ACHN (cell line): ENCODE measurements around the gene NME3.

Experiments used
- DNase-seq: peaks from one replicate; pipeline ENCODE4 v3.0.0-alpha.2; 2015
- in situ Hi-C: cut with HindIII; loops from 2 replicates; pipeline ENCODE4 v1.10.0; 2017; ENCODE audit warnings: low sequenced_read_pairs, low pct_ligation_motif_present, low pct_unique_long_range_greater_than_20kb

The NME3 gene

DNA sequence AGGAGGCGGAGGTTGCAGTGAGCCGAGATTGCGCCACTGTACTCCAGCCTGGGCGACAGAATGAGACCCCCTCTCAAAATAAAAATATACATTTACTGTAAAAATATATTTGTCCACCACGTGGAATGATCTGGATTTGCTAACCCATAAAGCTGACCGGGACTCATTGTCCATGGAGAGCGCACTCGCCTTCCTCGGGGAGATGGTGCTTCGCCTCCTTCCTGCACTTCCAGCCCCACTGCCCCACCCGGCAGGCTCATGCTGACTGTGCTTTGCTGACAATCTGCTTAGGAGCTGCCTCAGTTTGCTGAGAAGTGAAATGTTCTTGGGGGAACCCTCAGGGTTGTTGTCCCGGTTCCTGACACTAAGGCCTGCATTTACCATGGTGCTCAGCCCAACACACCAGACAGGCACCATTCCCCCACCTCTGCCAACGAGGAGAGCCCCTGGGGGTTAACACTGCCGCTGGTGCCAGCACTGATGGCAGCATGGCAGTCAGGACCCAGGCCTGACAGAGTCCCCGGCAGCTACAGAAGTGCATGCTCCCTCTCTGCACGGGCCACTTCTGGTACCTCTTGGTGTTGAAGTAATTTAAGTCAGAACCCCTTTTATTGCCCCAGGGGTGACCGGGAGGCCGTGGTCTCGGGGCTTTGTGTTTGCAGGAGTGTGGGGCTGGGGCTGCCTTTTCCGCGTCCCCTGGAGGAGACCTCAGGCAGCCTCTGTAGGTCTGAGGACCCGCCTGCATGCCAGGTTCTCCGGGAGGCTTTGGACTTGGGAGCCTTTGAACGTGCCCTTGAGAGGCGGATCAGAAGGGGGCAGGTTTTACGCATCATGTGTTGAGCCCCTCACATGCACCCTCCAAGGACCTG is 13.9 kb upstream of the NME3 start:
- DNase-seq, result no peak
- in situ Hi-C loops, result no loop called here

DNA sequence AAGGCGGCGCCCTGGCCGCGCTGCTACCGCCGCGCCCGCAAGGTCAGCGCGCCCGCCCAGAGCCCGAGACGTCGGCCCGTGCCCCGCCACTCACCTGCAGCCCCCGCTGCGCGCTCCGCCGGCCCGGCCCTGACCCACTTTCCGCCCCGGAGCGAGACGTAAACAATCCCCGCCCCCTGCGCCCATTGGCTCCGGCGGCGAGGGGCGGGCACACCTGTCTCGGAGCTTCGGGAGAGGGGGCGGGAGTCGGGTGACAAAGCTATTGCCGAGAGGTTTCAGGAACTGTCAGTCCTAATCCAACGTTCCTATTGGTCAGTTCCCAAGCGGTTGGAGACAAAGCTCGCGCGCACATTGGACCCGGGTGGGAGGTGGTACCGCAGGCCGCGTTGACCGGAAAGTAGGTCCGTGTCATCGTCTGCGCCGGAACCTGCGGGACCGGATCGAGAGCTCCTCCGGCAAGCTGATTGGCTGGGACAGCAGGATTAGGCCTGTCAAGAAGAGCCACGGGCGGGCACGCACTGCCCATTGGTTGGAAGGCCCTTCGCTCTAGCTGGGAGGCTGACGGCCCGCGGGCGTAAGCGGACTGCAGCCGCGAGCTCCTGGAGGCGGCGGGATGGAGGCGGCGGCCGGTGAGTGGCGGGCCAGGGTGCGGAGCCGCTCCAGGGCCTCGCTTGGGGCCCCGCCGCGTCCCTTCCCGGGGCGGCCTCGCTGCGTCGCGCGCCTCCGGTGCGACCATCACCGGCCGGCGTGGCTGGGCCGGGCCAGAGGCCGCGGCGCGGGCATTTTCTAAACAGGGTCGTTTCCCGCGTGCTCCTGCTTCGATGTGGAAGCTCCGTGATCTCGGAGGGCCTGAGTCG is 11.3 kb upstream of the NME3 start, which contains the start of the genes NUBP2 and SPSB3:
Gene NUBP2 (plus strand): TSS at position 553 of the 857 bp plus-strand sequence. CDS start 61 bp downstream, at position 614.
Gene SPSB3 (minus strand): TSS at position 164 of the 857 bp plus-strand sequence. CDS start 1,088 bp downstream, outside the sequence.
- peak; percentile 100 for DNase-seq

DNA sequence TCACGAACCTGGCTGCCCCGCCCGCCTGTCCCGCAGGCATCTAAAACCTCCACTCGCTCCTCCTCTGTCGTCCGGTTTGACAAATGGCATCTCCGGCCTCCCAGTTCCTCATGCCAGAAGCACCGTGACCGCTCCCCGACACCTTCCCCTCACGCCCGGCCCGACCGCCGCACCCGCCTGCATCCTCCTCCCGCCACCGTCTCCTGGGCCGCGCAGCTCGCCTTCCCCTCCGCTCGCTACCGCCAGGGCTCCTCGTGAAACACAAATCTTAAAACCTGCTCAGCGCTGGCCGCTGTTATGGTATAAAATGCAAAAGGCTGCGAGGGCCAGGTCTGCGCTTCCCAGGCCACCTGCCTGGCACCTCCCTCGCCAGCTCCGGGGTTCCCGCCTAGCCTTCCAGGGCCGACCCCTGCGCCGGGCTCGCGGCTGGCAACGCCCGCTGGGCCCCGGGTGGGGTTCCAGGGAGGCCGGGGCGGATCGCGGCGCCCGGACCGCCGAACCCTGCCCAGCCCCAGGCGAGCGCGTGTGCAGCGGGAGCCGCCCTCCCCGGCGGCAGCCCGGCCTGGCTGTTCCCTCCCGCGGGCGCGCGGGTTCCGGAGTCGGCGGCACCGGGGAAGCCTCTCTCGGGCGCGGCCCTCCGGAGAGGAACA is 10.5 kb upstream of the NME3 start:
- in situ Hi-C loops, result no loop called here
- DNase-seq, result peak; percentile 41

More for the DNA sequence above, 11.3 kb upstream of the NME3 start, which contains the start of the genes NUBP2 and SPSB3:
- in situ Hi-C loops, result no loop called here

DNA sequence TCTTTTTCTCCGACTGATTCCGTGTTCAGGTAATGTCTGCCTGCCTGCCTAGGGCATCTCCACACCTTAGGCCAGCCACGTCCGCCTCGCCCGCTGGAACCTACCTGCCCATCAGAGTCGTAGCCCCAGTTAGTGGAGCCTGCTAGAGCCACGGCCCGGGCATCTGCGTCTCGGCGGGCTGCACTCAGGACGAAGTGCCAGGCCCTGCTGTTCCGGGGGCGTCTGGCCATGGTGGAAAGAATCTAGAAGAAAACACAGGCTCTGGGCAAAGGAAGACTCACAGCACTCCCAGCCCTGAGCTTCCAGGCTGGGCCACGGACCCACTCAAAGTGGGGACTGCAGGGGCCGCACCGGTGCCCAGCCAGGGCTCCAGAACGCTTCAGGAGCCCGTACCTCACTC is 9.9 kb upstream of the NME3 start:
- no peak for DNase-seq
- in situ Hi-C loops, result no loop called here

DNA sequence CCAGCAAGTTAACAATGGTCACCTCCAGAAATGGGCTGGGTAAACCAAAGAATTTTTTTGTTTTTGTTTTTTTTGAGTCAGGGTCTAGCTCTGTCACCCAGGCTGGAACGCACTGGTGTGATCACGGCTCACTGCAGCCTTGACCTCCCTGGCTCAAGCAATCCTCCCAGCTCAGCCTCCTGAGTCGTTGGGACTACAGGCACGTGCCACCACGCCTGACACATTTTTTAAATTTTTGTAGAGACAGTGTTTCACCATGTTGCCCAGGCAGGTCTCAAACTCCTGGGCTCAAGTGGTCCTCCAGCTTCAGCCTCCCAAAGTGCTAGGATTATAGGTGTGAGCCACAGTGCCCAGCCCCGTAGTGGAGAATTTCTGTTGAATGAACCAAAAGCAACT is 9.3 kb upstream of the NME3 start:
- in situ Hi-C loops, result no loop called here
- no peak for DNase-seq

DNA sequence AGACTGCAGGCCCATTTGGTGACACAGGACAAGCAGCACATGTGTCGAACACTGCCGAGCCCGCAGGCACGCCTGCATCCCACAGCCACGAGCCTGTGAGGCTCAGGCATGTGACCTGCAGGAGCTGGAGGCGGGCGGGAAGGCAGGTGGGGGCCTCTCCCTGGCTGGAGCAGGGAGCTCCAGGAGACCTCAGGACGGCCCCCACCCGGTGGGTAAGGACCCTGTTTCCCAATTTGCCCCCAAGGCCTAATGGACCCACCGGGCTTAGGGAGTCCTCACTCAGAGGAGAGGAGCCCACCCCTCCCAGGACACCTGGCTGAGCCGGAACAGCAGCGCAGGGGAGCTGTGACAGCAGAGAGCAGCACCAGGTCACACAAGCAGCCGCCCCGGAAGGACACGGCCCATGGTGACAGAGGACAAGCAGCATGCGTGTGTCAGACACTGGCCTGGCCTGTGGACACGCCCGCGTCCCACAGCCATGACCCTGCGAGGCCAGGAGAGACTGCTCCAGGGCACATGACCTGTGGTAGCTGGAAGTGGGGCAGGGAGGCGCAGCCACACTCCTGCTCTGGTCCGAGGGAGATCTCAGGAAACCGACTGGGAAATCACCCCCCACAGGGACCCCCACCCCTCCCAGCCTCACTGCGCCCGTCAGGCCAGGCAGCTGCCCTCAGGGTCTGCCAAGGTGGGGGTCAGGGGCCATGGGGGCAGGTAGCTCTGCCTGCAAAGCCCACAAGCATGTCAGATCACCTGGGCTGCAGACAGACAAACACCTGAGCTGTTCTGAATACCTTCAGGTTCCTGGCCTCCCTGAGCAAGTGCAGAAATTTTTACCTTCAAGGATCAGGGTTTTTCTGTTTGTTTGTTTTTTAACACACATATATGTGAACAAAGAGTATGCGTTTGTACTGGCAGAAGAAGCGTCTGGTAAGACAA is 8.7 kb upstream of the NME3 start:
- in situ Hi-C loops, result no loop called here
- DNase-seq, result no peak

DNA sequence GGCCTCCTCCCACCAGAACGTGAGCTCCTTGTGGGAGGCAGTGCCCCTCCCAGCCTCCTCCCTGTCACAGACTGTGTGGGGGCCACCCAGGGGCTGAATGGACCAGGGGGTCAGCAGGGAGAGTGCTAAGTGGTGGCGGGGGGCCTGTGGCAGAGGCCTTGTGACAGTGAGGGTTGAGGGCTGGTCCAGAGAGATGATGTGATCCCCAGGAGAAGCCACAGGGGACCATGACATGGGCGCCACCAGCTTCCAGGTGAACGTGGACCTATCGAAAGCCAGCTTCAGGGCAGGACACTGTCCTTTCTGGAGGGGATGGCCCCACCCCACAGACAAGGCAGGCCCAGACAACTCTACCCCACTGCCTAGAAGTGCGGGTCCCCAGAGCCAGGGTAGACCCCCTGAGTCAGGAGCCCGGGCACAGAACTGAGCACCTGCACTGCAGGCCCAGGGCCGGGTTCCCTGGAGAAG is 7.9 kb upstream of the NME3 start:
- DNase-seq, result no peak
- in situ Hi-C loops, result no loop called here

DNA sequence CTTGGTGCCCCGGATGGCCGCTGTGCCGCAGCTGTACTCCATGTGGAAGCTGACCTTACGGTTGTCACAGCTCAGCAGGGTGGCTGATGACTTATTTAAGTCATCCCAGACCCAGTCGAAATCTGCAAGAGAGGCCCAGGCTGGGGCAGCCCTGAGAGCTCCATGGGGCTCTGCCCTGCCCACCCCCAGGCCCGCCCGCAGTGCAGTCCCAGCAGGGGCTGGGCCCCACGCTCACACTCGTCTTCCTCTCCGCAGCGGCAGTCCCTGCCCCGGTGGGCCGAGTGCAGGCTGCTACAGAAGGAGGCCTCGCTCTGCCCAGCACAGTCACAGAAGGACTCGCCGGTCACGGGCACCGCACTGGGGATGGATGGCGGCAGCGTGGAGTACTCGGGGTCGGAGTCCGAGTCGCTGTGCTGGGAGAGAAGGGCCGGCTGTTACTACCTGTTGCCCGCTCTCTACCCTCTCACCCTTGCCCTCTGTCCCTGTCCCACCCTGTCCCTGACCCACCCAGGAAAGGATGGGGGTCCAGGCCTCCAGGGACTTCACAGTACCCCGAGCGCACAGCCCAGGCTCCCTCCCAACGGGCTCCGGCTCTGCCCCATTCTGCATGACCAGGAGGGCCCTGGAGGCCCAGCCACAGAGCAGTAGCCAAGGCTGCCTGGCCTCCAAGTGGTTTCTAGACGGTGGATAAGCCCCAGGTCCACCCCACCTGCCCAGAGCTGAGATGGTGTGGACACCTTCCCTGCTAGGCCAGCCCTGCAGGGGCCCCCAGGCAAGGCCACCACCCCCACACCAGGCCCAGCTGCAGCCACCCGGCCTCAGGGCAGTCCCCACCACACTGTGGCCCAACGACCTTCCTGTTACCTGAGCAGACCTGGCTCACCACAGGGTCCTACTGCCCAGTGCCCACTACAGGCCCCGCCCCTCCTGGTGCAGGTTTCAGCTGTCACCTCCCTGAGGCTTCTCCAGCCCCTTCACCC is 7.1 kb upstream of the NME3 start:
- in situ Hi-C loops, result no loop called here
- DNase-seq, result no peak

DNA sequence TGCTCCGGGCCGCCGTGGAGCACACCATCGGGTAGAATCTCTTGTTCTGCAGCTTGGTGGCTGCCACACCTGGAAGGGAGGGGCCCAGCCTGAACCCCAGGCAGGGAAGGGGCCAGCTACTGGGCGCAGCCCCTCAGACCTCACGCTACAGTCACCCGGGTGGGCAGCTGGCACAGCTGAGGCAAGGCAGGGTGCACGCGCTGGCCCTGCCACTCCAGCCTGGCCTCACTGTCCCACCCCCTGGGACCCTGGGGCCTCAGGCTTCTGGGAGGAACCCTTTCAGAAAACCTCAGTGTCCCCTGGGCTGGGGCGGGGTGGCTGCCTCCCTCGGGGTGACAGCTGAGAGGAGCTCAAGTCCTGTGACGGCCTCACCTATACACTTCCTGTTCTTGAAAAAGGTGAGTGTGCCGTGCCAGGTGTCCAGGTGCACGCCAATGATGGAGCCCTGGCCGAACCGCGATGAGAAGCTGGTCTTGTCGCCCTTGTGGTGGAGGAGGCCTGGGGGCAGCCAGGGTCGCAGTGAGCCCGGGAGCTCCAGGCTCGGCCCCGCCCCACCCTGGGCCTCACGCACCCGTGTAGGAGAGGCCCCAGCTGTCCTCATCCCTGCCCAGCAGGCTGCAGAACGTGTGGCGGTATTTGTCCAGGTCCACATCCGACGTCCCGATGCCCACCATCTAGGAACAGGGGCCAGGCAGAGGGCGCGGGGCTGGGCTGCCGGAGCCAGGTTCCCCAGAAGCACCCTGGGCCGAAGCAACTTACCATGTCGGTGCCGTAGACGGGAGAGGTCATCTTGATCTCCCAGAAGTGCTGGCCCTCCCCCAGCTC is 6.2 kb upstream of the NME3 start:
- in situ Hi-C loops, result no loop called here
- DNase-seq, result no peak

DNA sequence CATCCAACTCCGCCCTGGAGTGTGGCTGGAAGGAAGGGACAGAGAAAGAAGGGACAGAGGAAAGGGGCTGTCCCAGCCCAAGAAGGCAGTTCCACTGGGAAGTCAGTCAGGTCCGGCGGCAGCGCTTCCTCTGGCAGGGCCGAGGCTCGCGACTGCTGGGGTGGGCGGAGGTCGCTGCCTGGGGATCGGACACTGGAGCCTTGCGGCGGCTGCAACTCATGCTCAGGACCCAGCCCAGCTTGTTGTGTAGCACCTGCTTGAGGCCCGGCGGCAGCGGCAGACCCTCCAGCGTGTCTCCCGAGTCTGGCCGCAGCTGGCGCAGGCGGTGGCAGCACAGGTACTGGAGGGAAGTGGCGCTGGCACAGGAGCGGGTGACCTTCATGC is 5.6 kb upstream of the NME3 start:
- DNase-seq, result no peak
- in situ Hi-C loops, result no loop called here

DNA sequence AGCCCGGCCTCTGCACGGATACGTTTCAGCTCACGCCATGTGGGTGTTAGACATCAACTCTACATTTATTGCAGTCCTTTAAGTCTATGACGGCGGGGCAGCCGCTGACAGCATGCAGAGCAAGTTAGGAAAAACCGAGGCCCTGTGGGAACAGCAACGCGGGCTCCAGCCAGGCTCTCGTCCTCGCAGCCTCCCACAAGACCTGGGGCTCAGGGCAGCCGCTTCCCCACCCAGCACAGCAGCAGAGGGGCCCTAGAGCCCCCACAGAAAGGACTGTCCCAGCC is 5.3 kb upstream of the NME3 start:
- no peak for DNase-seq
- in situ Hi-C loops, result no loop called here

DNA sequence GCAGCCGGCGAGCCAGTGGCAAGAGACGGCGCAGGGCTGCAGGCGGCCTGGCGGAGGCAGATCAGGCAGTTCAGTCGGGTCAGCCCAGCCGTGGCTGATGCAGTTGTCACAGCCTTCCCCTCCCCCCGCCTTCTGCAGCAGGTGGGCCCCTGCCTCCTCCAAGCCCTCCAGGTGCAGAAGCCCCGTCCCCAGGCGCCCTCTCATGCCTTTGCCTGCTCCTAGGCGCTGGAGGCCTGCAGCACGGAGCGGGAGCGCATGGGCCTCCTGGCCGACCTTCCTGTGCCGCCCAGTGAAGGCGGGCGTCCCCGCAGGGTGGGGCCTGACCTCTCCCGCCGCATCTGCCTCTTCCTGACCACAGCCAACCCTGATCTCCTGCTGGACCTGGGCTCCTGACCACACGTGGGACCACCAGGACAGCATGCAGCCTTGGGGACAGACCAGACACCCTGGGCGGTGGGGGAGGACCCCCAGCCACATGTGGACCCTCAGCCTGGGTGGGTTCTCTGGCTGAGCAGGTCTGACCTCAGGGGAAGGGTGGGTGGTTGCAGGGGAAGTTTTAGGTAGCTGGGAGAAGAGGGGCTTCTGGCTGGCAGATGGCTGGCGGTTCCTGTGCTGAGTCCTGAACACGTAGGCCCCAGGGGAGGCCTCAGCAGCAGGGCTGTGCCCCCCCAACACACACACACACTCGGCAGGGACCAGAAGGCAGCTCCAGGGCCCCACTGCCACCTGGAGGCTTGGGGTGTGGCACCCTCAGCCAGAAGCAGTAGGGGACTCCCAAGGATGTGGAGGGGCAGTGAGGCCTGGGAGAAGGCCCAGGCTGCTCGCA is 4.7 kb upstream of the NME3 start:
- DNase-seq, result no peak
- in situ Hi-C loops, result no loop called here

DNA sequence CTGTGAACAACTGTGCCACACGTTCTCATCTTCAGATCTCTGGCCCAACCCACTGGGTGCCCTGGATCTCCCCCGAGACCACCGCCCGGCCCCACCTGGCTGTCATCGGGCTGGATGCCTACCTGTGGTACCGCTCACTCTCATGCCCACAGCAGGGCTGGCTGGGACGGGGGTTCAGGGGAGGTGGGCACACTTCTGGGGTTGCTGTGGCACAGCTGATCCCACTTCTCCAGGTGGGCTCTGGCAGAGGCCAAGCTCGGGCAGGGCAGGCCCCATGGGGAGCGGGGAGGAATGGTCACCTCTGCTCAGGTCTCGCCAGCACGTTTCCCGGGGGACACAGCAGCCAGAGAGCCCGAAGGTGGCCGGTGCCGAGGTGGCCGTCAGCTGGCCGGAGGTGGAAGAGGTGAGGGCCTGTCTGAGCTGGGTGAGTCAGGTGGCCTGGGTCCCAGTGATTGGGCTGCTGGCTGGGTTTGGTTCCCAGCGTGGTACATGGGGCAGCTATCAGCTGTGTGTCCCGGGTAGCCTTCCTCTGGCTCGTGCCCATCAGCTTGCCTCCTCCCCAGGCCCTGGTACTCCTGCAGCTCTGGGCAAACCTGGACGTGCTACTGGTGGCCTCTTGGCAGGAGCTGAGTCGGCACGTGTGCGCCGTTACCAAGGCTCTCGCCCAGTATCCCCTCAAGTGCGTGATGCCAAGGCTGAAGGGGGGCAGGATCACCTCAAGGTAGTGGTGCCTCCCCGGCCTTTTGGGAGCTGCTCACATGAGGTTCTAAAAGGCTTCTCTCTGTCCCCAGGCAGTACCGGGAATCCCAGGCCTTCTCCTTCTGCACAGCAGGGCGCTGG is 3.9 kb upstream of the NME3 start:
- in situ Hi-C loops, result no loop called here
- DNase-seq, result no peak

DNA sequence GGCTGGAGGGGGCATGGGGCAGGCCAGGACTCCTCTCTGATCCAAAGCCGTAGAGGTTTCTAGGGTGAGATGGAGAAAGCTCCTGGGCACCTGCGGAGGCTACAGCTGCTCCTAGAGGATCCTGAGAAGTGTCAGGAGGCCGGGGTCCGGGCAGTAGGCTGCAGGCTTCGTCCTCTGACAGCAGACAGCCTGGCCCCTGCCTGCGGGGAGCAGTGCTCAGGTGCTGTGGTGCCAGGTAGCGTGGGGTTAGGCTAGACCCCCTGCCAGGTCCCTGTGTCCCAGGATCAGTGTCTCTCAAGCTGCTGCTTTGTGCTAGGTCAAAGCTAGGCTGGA is 3.1 kb upstream of the NME3 start:
- in situ Hi-C loops, result no loop called here
- no peak for DNase-seq
